Activated T-helper 1 cell treated with anti-CD3 and anti-CD28 coated beads, Interleukin-12 subunit alpha, Interleukin-12 subunit beta, Interleukin-2, Interleukin-4 antibody, amounts not matched to agents 30 ng/mL and 10 ng/mL and 1 ng/mL, durations not matched to agents 14 hours and 24 hours and 36 hours (primary cell): Measurements from ENCODE around the gene EDN1. TPM values are rescaled to one million over a fixed set of nuclear protein-coding genes. Genes with fewer than 3 reads are reported as not detected.
"Not testable (repeated sequence)": the region's sequence is repeated elsewhere in the genome, so short reads cannot be mapped to it uniquely, and the experiment has no call there.

ENCODE experiments used
- DNase-seq: peaks from one replicate; pipeline ENCODE4 v3.0.0; 2021; ENCODE audit warnings: low spot score
- H3K27ac Mint-ChIP-seq: one replicate; pipeline ENCODE4 v1.8.0; 2021; ENCODE audit warnings: mild to moderate bottlenecking, mixed read lengths
- H3K27me3 Mint-ChIP-seq: one replicate; pipeline ENCODE4 v1.8.0; 2022; ENCODE audit warnings: mild to moderate bottlenecking, moderate library complexity, mixed read lengths; ENCODE audit not compliant: insufficient read depth
- H3K36me3 Mint-ChIP-seq: one replicate; pipeline ENCODE4 v1.8.0; 2021; ENCODE audit warnings: low read depth, mixed read lengths
- H3K4me1 Mint-ChIP-seq: one replicate; pipeline ENCODE4 v1.8.0; 2021; ENCODE audit warnings: low read depth, mixed read lengths
- H3K4me3 Mint-ChIP-seq: one replicate; pipeline ENCODE4 v1.8.0; 2021; ENCODE audit warnings: mild to moderate bottlenecking, moderate library complexity, mixed read lengths
- H3K9me3 Mint-ChIP-seq: one replicate; pipeline ENCODE4 v1.8.0; 2021; ENCODE audit warnings: mixed read lengths
- intact Hi-C: fragments of 100-400 bp; cut with micrococcal nuclease; formaldehyde crosslinking; loops from one replicate; pipeline ENCODE4 v1.15.1; 2024
- total RNA-seq: library from RNA; stranded (reverse); gene quantifications from 2 replicates; pipeline ENCODE4 v1.2.3, GENCODE V29; 2022

The EDN1 gene
- total RNA-seq, 1 donor from 2014 or later: 0.36 TPM

- Mint-ChIP-seq H3K27me3 (peaks cover 2% of the 10 kb centered on the region), H3K9me3 (no peaks in the 10 kb centered on the region), H3K36me3 (no peaks in the 10 kb centered on the region), H3K27ac (no peak overlapping the region), H3K4me1 (no peaks in the 10 kb centered on the region), H3K4me3 (no peak overlapping the region)
- intact Hi-C loops: no loop called here
- DNase-seq: no peak
Measured at GRCh38 chr6:12327391-12327790, 37.2 kb downstream of the EDN1 start.

GRCh38 chr6:12327988-12328387 is 37.8 kb downstream of the EDN1 start:
- H3K27ac Mint-ChIP-seq: no peak overlapping the region
- DNase-seq: no peak
- H3K4me1 Mint-ChIP-seq: no peaks in the 10 kb centered on the region
- H3K36me3 Mint-ChIP-seq: no peaks in the 10 kb centered on the region
- no peaks in the 10 kb centered on the region for H3K9me3 Mint-ChIP-seq
- intact Hi-C loops: no loop called here
- H3K27me3 Mint-ChIP-seq: peaks cover 2% of the 10 kb centered on the region
- no peak overlapping the region for H3K4me3 Mint-ChIP-seq

- no peak overlapping the region for H3K4me3 Mint-ChIP-seq
- no peaks in the 10 kb centered on the region for H3K9me3 Mint-ChIP-seq
- no peak overlapping the region for H3K27ac Mint-ChIP-seq
- H3K36me3 Mint-ChIP-seq: no peaks in the 10 kb centered on the region
- no peaks in the 10 kb centered on the region for H3K4me1 Mint-ChIP-seq
- no peak for DNase-seq
- peaks cover 2% of the 10 kb centered on the region for H3K27me3 Mint-ChIP-seq
- intact Hi-C loops: no loop called here
Measured at GRCh38 chr6:12328701-12329100, 38.5 kb downstream of the EDN1 start.

GRCh38 chr6:12331474-12331873 is 41.3 kb downstream of the EDN1 start:
- intact Hi-C loops: no loop called here
- H3K27ac Mint-ChIP-seq: no peak overlapping the region
- no peaks in the 10 kb centered on the region for H3K9me3 Mint-ChIP-seq
- H3K36me3 Mint-ChIP-seq: no peaks in the 10 kb centered on the region
- peaks cover 2% of the 10 kb centered on the region for H3K27me3 Mint-ChIP-seq
- no peaks in the 10 kb centered on the region for H3K4me1 Mint-ChIP-seq
- DNase-seq: no peak
- H3K4me3 Mint-ChIP-seq: no peak overlapping the region

- Mint-ChIP-seq H3K4me1 (no peaks in the 10 kb centered on the region), H3K27me3 (peaks cover 2% of the 10 kb centered on the region), H3K27ac (no peak overlapping the region), H3K9me3 (no peaks in the 10 kb centered on the region), H3K4me3 (no peak overlapping the region), H3K36me3 (no peaks in the 10 kb centered on the region)
- intact Hi-C loops: no loop called here
- no peak for DNase-seq
Measured at GRCh38 chr6:12331951-12332749, 42.0 kb downstream of the EDN1 start.

GRCh38 chr6:12332750-12333079 is 42.6 kb downstream of the EDN1 start:
- H3K9me3 Mint-ChIP-seq, H3K4me1 Mint-ChIP-seq, intact Hi-C loops, DNase-seq, H3K4me3 Mint-ChIP-seq, H3K36me3 Mint-ChIP-seq, H3K27me3 Mint-ChIP-seq, H3K27ac Mint-ChIP-seq: not testable (repeated sequence)

- intact Hi-C loops: no loop called here
- H3K36me3 Mint-ChIP-seq: no peaks in the 10 kb centered on the region
- H3K27me3 Mint-ChIP-seq: no peaks in the 10 kb centered on the region
Measured at GRCh38 chr6:12333128-12333527, 43.0 kb downstream of the EDN1 start.

GRCh38 chr6:12334526-12335130 is 44.5 kb downstream of the EDN1 start:
- H3K9me3 Mint-ChIP-seq: no peaks in the 10 kb centered on the region
- no peak overlapping the region for H3K4me3 Mint-ChIP-seq
- no peak for DNase-seq
- H3K27ac Mint-ChIP-seq: no peak overlapping the region
- H3K4me1 Mint-ChIP-seq: no peaks in the 10 kb centered on the region
- H3K36me3 Mint-ChIP-seq: no peaks in the 10 kb centered on the region
- no peaks in the 10 kb centered on the region for H3K27me3 Mint-ChIP-seq
- intact Hi-C loops: no loop called here

More at GRCh38 chr6:12333128-12333527, 43.0 kb downstream of the EDN1 start:
- Mint-ChIP-seq H3K4me1 (no peaks in the 10 kb centered on the region), H3K27ac (no peak overlapping the region), H3K4me3 (no peak overlapping the region), H3K9me3 (no peaks in the 10 kb centered on the region)
- no peak for DNase-seq

- no peaks in the 10 kb centered on the region for H3K9me3 Mint-ChIP-seq
- DNase-seq: no peak
- H3K4me3 Mint-ChIP-seq: no peak overlapping the region
- no peaks in the 10 kb centered on the region for H3K27me3 Mint-ChIP-seq
- H3K36me3 Mint-ChIP-seq: no peaks in the 10 kb centered on the region
- intact Hi-C loops: no loop called here
- H3K27ac Mint-ChIP-seq: no peak overlapping the region
- no peaks in the 10 kb centered on the region for H3K4me1 Mint-ChIP-seq
Measured at GRCh38 chr6:12335131-12335527, 45.0 kb downstream of the EDN1 start.

- Mint-ChIP-seq H3K27me3 (no peaks in the 10 kb centered on the region), H3K36me3 (no peaks in the 10 kb centered on the region), H3K4me3 (no peak overlapping the region), H3K4me1 (no peaks in the 10 kb centered on the region), H3K9me3 (no peaks in the 10 kb centered on the region), H3K27ac (no peak overlapping the region)
- intact Hi-C loops: no loop called here
- DNase-seq: no peak
Measured at GRCh38 chr6:12335717-12336116, 45.6 kb downstream of the EDN1 start.

GRCh38 chr6:12336121-12336971 is 46.2 kb downstream of the EDN1 start:
- H3K9me3 Mint-ChIP-seq: no peaks in the 10 kb centered on the region
- no peaks in the 10 kb centered on the region for H3K27me3 Mint-ChIP-seq
- no peaks in the 10 kb centered on the region for H3K4me1 Mint-ChIP-seq
- DNase-seq: no peak
- intact Hi-C loops: no loop called here
- no peak overlapping the region for H3K27ac Mint-ChIP-seq
- no peaks in the 10 kb centered on the region for H3K36me3 Mint-ChIP-seq
- no peak overlapping the region for H3K4me3 Mint-ChIP-seq

- Mint-ChIP-seq H3K4me3 (no peak overlapping the region), H3K27me3 (peaks cover 2% of the 10 kb centered on the region), H3K27ac (no peak overlapping the region), H3K4me1 (no peaks in the 10 kb centered on the region), H3K9me3 (no peaks in the 10 kb centered on the region), H3K36me3 (no peaks in the 10 kb centered on the region)
- no peak for DNase-seq
- intact Hi-C loops: no loop called here
Measured at GRCh38 chr6:12339022-12339421, 48.9 kb downstream of the EDN1 start.

GRCh38 chr6:12339808-12340487 is 49.8 kb downstream of the EDN1 start:
- Mint-ChIP-seq H3K4me1 (no peaks in the 10 kb centered on the region), H3K27me3 (peaks cover 2% of the 10 kb centered on the region), H3K4me3 (no peak overlapping the region), H3K27ac (no peak overlapping the region), H3K9me3 (no peaks in the 10 kb centered on the region), H3K36me3 (no peaks in the 10 kb centered on the region)
- DNase-seq: no peak
- intact Hi-C loops: no loop called here
